Activated naive CD8-positive, alpha-beta T cell treated with anti-CD3 and anti-CD28 coated beads for 36 hours (primary cell): ENCODE results near the gene USP35. TPM values are rescaled to one million over a fixed set of nuclear protein-coding genes. Genes with fewer than 3 reads are reported as not detected.

Source experiments
- DNase-seq: peaks from one replicate; pipeline ENCODE4 v3.0.0; 2021
- H3K27ac Mint-ChIP-seq: one replicate; pipeline ENCODE4 v1.8.0; 2022; ENCODE audit warnings: mild to moderate bottlenecking, moderate library complexity, mixed read lengths
- H3K27me3 Mint-ChIP-seq: one replicate; pipeline ENCODE4 v1.8.0; 2022; ENCODE audit warnings: mild to moderate bottlenecking, mixed read lengths
- H3K36me3 Mint-ChIP-seq: one replicate; pipeline ENCODE4 v1.8.0; 2021; ENCODE audit warnings: mild to moderate bottlenecking, mixed read lengths
- H3K4me1 Mint-ChIP-seq: one replicate; pipeline ENCODE4 v1.8.0; 2021; ENCODE audit warnings: mixed read lengths
- H3K4me3 Mint-ChIP-seq: one replicate; pipeline ENCODE4 v1.8.0; 2022; ENCODE audit warnings: mild to moderate bottlenecking, moderate library complexity, mixed read lengths
- H3K9me3 Mint-ChIP-seq: one replicate; pipeline ENCODE4 v1.8.0; 2022; ENCODE audit warnings: mixed read lengths
- total RNA-seq, 2 experiments: library from RNA; stranded (reverse); gene quantifications; one replicate each; pipeline ENCODE4 v1.2.3, GENCODE V29; 2021

USP35 gene
- total RNA-seq, 2 experiments from 2014 or later, result 3.5 to 4.2 TPM

DNA sequence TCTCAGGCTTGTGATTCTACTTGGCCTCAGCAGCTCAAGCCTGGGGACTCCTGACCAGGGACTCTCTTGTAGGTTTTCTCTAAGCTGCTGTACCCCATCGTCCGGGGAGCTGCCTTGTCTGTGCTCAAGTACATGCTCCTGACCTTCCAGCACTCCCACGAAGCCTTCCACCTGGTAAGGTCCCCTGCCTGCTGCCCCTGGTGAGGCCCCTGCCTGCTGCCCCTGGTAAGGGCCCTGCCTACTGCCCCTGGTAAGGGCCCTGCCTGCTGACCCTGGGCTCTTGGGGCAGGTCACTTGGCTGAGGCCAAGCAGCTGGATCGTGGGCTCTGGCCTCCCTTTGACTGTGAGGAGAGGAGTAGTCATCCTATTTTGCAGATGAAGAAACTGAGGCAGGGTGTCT is 11.3 kb downstream of the USP35 start:
- no peak overlapping the region for H3K27ac Mint-ChIP-seq
- H3K36me3 Mint-ChIP-seq, result peaks cover 15% of the 10 kb centered on the region
- H3K9me3 Mint-ChIP-seq, result no peaks in the 10 kb centered on the region
- no peaks in the 10 kb centered on the region for H3K27me3 Mint-ChIP-seq
- peaks cover 34% of the 10 kb centered on the region for H3K4me1 Mint-ChIP-seq
- no peak overlapping the region for H3K4me3 Mint-ChIP-seq
- DNase-seq, result no peak

DNA sequence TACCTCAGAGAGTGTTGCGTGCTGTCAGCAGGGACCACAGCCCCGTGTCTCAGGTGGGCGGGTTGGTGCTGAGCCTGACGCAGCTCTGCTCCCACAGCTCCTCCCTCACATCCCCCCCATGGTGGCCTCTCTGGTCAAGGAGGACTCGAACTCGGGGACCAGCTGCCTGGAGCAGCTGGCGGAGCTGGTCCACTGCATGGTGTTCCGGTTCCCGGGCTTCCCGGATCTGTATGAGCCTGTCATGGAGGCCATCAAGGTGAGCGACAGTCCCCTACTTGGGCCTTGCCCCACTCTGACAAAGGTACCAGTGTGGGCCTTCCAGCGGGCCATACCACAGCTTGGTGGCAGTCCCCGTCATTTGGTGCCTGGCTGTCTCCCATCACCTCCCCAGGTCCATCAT is 11.8 kb downstream of the USP35 start:
- Mint-ChIP-seq H3K4me3 (no peak overlapping the region), H3K36me3 (peaks cover 15% of the 10 kb centered on the region), H3K9me3 (no peaks in the 10 kb centered on the region), H3K4me1 (peaks cover 34% of the 10 kb centered on the region), H3K27ac (no peak overlapping the region), H3K27me3 (no peaks in the 10 kb centered on the region)
- no peak for DNase-seq

DNA sequence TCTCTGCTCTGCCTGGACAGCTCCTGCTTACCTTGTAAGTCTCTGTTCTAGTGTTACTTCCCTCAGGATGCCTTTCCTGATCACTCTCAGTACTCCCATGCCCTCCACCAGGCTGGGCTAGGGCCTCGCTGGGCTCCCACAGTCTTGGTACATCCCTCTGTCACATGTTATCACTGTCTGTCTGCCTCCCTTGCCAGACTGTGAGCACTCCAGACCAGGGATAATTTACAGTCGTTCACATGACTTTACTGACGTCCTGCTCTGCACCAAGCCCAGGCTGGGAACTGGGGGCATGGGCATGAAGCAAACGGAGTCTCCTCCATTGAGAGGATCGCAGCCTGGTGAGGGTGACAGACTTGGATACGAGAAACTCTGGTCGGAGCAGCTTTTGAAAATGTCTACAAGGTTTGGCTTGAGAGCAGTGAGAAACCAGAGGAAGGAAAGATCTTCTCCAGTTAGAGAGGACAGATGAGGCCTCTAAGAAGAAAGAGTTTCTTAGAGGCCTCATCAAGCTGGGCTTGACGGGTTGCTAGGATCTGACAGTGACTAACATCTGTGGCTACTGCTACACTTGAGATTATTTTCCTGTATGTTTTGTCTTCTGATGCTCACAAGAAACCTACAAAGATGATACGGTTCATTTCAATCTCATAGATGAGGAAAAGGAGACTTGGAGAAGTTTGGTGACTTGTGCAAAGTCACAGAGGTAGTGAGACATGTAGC is 12.5 kb downstream of the USP35 start:
- Mint-ChIP-seq H3K9me3 (no peaks in the 10 kb centered on the region), H3K27ac (peak overlapping the region; percentile 92), H3K4me3 (no peak overlapping the region), H3K36me3 (peaks cover 13% of the 10 kb centered on the region), H3K4me1 (peaks cover 34% of the 10 kb centered on the region), H3K27me3 (no peaks in the 10 kb centered on the region)
- no peak for DNase-seq

DNA sequence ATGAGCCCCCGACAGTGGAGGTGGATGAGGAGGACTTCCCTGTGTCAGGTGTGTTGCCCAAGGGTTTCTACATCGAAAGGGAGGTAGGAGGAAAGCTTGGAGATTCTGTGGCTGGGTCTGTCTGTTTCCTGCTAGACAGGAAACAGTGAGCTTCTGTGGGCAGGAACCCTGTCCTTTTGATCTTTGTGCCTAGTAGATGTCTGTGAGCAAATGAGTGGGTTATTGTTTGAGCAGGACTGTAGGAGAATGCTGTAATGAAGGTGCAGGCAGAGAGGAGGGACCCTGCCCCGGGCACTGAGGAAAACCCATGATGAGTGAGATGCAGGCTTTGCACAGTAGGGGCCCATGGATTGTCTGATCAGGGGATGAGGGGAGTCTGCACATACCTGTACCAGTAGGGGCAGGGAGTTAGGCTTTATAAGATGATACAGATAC is 14.0 kb downstream of the USP35 start:
- H3K4me1 Mint-ChIP-seq, result peaks cover 34% of the 10 kb centered on the region
- peak; percentile 30 for DNase-seq
- peak overlapping the region; percentile 92 for H3K27ac Mint-ChIP-seq
- peak overlapping the region; percentile 73 for H3K4me3 Mint-ChIP-seq
- H3K27me3 Mint-ChIP-seq, result no peaks in the 10 kb centered on the region
- no peaks in the 10 kb centered on the region for H3K9me3 Mint-ChIP-seq
- H3K36me3 Mint-ChIP-seq, result peaks cover 10% of the 10 kb centered on the region

DNA sequence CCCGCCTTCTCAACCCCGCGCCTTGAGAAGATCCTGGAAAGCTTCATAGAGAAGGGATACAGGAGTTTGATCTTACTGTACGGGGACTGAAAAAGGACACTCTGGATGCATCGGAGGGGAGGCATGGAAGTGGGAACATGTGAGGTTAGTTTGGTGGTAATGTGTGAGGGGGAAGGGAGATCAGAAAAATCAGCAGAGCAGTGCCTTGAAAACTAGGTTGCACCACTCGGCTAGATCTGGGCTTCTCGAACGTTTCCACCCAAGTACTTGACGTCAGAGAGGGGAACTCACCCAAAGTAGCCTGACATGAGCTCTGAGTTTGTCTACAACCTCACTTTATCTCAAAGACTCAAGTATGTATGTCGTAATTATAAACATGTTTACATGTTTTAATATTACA is 14.5 kb downstream of the USP35 start:
- peak overlapping the region; percentile 73 for H3K4me3 Mint-ChIP-seq
- H3K9me3 Mint-ChIP-seq, result no peaks in the 10 kb centered on the region
- H3K36me3 Mint-ChIP-seq, result peaks cover 10% of the 10 kb centered on the region
- H3K4me1 Mint-ChIP-seq, result peaks cover 34% of the 10 kb centered on the region
- H3K27me3 Mint-ChIP-seq, result no peaks in the 10 kb centered on the region
- H3K27ac Mint-ChIP-seq, result peak overlapping the region; percentile 92
- no peak for DNase-seq

DNA sequence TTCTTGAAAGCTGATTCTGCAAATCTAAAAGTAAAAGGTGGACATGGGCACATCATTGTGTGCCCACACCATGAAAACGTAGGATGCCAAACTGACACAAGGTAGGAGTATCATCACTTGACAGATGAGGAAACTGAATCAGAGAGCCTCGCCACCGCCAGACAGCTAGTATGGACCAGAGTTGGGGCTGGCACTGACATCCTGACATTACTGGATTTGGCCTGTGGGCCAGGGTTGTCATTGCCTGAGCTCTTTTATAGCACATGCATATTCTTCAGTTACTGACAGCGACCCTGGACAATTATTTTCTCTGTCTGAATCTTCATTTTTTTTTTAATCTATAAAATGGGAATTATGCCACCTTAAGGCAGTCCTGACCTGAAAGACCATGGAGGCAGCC is 16.5 kb downstream of the USP35 start:
- no peak for DNase-seq
- H3K27ac Mint-ChIP-seq, result no peak overlapping the region
- peaks cover 34% of the 10 kb centered on the region for H3K4me1 Mint-ChIP-seq
- no peaks in the 10 kb centered on the region for H3K9me3 Mint-ChIP-seq
- no peaks in the 10 kb centered on the region for H3K27me3 Mint-ChIP-seq
- no peak overlapping the region for H3K4me3 Mint-ChIP-seq
- H3K36me3 Mint-ChIP-seq, result peaks cover 13% of the 10 kb centered on the region

DNA sequence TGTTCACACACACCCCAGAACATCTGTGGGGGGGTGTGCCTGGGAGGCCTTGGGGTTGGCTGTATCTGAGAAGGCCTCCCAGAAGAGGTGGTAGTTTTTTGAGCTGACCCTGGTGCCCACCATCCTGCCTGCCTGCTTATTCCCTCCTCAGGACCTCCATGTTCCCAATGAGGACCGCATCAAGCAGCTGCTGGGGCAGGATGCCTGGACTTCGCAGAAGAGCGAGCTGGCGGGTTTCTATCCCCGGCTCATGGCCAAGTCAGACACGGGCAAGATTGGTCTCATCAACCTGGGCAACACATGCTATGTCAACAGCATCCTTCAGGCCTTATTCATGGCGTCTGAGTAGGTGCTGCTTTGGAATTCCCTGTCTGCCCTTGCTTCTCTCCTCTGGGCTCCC is 17.0 kb downstream of the USP35 start:
- Mint-ChIP-seq H3K27me3 (no peaks in the 10 kb centered on the region), H3K4me3 (no peak overlapping the region), H3K9me3 (no peaks in the 10 kb centered on the region), H3K27ac (no peak overlapping the region), H3K36me3 (peaks cover 17% of the 10 kb centered on the region), H3K4me1 (peaks cover 34% of the 10 kb centered on the region)
- DNase-seq, result no peak

DNA sequence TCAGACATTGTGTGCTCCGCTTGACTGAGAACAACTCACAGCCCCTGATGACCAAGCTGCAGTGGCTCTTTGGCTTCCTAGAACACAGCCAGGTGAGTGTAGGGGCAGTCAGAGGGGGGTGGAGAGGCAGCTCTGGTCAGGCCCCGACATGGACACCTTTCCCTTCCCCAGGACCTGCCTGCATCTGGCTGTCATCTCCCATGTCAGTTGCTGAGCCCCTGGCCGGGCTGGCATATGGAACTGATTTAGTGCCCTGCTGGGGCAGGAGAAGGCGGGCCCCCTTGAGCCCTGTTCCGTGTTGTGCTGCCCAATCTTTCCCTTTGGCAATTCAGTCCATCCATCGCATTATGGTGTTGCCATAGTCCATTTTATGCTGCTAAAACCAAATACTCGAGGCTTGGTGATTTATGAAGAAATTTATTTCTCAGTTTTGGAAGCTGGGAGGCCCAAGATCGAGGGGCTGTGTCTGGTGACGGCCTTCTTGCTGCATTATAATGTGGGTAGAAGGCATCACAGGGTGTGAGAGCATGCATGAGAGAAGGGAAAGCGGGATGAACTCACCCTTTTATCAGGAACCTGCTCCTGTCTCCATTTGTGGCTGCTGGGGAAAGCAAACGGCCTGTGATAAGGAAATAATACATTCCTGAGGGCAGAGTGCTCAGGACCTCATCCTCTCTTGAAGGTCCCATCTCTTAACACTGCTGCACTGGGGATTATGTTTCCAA is 19.0 kb downstream of the USP35 start:
- peaks cover 14% of the 10 kb centered on the region for H3K4me1 Mint-ChIP-seq
- DNase-seq, result no peak
- H3K4me3 Mint-ChIP-seq, result no peak overlapping the region
- H3K9me3 Mint-ChIP-seq, result no peaks in the 10 kb centered on the region
- no peak overlapping the region for H3K27ac Mint-ChIP-seq
- H3K27me3 Mint-ChIP-seq, result no peaks in the 10 kb centered on the region
- peaks cover 20% of the 10 kb centered on the region for H3K36me3 Mint-ChIP-seq

DNA sequence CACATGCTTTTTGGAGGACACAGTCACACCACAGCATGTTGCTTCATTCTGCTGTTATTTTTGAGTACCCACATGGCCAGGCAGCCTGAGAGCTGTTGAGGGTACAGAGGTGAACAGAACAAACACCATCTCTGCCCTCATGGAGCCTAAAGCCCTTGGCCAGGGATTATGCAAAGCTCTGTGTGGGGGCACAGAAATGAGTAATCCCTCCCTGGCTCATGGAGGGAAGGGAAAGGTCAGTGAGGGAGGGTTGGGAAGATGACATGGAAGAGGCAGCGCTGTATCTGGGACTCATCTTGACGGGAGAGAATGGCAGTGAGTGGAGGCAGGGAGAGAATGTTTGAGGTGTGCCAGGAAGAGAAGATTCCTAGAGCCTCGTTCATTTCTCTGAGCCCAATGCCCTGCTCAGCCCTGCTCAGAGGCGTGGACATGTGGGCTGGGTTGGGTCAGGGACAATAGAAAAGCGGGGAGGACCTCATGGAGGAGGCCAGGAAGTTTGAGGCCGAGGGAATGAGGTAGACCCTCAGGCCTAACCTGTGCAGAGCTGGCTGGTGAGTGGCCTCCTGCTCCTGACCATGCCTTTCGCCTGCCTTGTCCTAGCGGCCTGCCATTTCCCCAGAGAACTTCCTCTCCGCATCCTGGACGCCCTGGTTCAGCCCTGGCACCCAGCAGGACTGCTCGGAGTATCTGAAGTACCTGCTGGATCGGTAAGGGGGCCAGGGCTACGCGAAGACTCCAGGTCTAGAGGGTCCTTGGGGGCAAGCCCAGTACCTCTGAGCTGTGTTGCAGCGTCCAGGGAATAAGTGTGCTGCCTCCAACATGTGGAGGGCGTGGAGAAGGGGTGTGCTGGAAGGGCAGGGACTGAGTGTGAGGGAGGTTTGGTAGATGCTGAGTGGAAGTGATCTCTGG is 19.8 kb downstream of the USP35 start:
- H3K4me3 Mint-ChIP-seq, result no peak overlapping the region
- no peaks in the 10 kb centered on the region for H3K9me3 Mint-ChIP-seq
- H3K27me3 Mint-ChIP-seq, result no peaks in the 10 kb centered on the region
- no peak overlapping the region for H3K27ac Mint-ChIP-seq
- DNase-seq, result no peak
- H3K4me1 Mint-ChIP-seq, result peaks cover 8% of the 10 kb centered on the region
- peaks cover 18% of the 10 kb centered on the region for H3K36me3 Mint-ChIP-seq

DNA sequence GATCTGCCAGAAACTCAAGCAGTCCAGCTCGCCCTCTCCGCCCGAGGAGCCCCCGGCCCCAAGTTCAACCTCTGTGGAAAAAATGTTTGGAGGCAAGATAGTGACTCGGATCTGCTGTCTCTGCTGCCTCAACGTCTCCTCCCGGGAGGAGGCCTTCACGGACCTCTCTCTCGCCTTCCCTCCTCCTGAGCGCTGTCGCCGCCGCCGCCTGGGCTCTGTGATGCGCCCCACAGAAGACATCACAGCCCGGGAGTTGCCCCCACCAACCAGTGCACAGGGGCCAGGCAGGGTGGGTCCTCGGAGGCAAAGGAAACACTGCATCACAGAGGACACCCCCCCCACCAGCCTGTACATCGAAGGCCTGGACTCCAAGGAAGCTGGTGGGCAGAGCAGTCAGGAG is 20.8 kb downstream of the USP35 start:
- H3K9me3 Mint-ChIP-seq, result no peaks in the 10 kb centered on the region
- H3K4me3 Mint-ChIP-seq, result no peak overlapping the region
- H3K27ac Mint-ChIP-seq, result no peak overlapping the region
- peaks cover 6% of the 10 kb centered on the region for H3K4me1 Mint-ChIP-seq
- peaks cover 17% of the 10 kb centered on the region for H3K36me3 Mint-ChIP-seq
- DNase-seq, result no peak
- H3K27me3 Mint-ChIP-seq, result no peaks in the 10 kb centered on the region

DNA sequence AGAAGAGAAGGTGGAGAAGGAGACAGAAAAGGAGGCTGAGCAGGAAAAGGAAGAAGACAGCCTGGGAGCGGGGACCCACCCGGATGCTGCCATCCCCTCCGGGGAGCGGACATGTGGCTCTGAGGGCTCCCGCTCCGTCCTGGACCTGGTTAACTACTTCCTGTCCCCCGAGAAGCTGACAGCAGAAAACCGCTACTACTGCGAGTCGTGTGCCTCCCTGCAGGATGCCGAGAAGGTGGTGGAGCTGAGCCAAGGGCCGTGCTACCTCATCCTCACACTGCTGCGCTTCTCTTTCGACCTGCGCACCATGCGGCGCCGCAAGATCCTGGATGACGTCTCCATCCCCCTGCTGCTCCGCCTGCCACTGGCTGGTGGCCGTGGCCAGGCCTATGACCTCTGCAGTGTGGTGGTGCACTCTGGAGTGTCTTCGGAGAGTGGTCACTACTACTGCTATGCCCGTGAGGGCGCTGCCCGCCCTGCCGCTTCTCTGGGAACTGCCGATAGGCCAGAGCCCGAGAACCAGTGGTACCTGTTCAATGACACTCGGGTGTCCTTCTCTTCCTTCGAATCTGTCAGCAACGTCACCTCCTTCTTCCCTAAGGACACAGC is 21.4 kb downstream of the USP35 start:
- no peak overlapping the region for H3K27ac Mint-ChIP-seq
- no peak overlapping the region for H3K4me3 Mint-ChIP-seq
- no peaks in the 10 kb centered on the region for H3K27me3 Mint-ChIP-seq
- no peak for DNase-seq
- H3K36me3 Mint-ChIP-seq, result peaks cover 15% of the 10 kb centered on the region
- no peaks in the 10 kb centered on the region for H3K9me3 Mint-ChIP-seq
- no peaks in the 10 kb centered on the region for H3K4me1 Mint-ChIP-seq

DNA sequence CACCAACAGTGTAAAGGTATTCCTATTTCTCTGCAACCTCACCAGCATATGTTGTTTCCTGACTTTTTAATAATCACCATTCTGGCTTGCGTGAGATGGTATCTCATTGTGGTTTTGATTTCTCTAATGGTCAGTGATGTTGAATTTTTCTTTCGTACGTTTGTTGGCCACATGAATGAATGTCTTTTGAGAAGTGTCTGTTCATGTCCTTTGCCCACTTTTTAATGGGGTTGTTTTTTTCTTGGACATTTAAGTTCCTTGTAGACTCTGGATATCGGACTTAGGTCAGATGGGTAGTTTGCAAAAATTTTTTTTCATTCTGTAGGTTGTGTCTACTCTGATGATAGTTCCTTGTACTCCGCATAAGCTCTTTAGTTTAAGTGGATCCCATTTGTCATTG is 22.8 kb downstream of the USP35 start:
- DNase-seq, result no peak
- H3K4me3 Mint-ChIP-seq, result no peak overlapping the region
- no peaks in the 10 kb centered on the region for H3K27me3 Mint-ChIP-seq
- H3K4me1 Mint-ChIP-seq, result no peaks in the 10 kb centered on the region
- peaks cover 15% of the 10 kb centered on the region for H3K36me3 Mint-ChIP-seq
- H3K9me3 Mint-ChIP-seq, result no peaks in the 10 kb centered on the region
- H3K27ac Mint-ChIP-seq, result no peak overlapping the region

DNA sequence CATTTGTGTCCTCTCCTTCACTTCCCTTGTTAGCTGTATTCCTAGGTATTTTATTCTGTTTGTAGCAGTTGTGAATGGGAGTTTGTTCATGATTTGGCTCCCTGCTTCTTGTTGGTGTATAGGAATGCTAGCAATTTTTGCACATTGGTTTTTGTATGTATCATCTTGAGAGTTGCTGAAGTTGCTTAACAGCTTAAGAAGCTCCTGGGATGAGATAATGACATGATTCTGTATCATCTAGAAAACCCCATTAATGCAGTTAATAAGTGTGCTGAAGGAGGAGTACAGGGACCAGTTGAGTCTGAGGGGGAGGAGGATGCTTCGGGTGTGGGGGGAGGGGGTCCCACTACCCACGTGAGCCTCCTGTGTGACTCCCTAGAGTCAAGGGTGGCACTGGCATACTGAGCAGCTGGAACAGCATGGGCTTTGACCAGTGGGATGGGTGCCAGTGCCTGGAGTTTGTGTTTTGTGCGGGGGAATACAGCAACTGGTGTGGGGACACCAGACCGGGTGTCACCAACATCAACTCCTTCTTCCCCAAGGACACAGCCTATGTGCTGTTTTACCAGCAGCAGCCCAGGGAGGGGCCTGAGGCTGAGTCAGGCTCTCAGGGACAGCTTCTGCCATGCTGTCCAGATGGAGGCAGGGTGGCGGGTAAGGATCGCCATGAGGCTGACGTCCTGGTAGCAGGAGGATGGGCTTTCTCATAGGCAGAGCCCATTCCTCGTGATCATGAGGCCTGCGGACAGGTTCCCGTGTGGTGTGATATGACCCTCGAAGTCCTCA is 24.1 kb downstream of the USP35 start:
- no peak for DNase-seq
- Mint-ChIP-seq H3K4me3 (no peak overlapping the region), H3K4me1 (no peaks in the 10 kb centered on the region), H3K9me3 (no peaks in the 10 kb centered on the region), H3K27ac (no peak overlapping the region), H3K27me3 (no peaks in the 10 kb centered on the region), H3K36me3 (peaks cover 17% of the 10 kb centered on the region)
